Fibroblast of villous mesenchyme (primary cell): ENCODE data around the gene PARP15. TPM values are rescaled to one million over a fixed set of nuclear protein-coding genes. Genes with fewer than 3 reads are reported as not detected.

ENCODE experiments used
- DNase-seq: peaks from one replicate; pipeline ENCODE4 v3.0.0-alpha.2; 2010; ENCODE audit warnings: low read depth
- H3K4me3 ChIP-seq: 2 replicates; pipeline ENCODE4 v1.5.1; 2011; ENCODE audit warnings: low read depth, mild to moderate bottlenecking, low read length
- CTCF ChIP-seq: IDR thresholded peaks from 2 replicates; pipeline ENCODE4 v1.5.1; 2012; ENCODE audit warnings: low read depth, mild to moderate bottlenecking, low read length; ENCODE audit not compliant: insufficient read depth
- total RNA-seq: library from RNA; depleted of rRNA; stranded (reverse); fragments of >200 nt; gene quantifications from 2 replicates; pipeline ENCODE4 v1.2.3, GENCODE V29; 2012

Gene PARP15
- total RNA-seq, 1 donor, result under 0.01 TPM

GRCh38 chr3:122612696-122613095 is 35.2 kb downstream of the PARP15 start:
- no peak for TF ChIP-seq CTCF
- H3K4me3 ChIP-seq, result no peak overlapping the region
- no peak for DNase-seq

- H3K4me3 ChIP-seq, result no peak overlapping the region
- peak; percentile 13 for DNase-seq
- TF ChIP-seq CTCF, result no peak
Measured at GRCh38 chr3:122615303-122615702, 37.9 kb downstream of the PARP15 start.

- DNase-seq, result no peak
- TF ChIP-seq CTCF, result peak; percentile 7
Measured at GRCh38 chr3:122618614-122619013, 41.2 kb downstream of the PARP15 start.

GRCh38 chr3:122619040-122619439 is 41.6 kb downstream of the PARP15 start:
- no peak for DNase-seq
- no peak overlapping the region for H3K4me3 ChIP-seq
- TF ChIP-seq CTCF, result no peak

More at GRCh38 chr3:122618614-122619013, 41.2 kb downstream of the PARP15 start:
- no peak overlapping the region for H3K4me3 ChIP-seq

- no peak overlapping the region for H3K4me3 ChIP-seq
- no peak for TF ChIP-seq CTCF
- no peak for DNase-seq
Measured at GRCh38 chr3:122620399-122620798, 42.9 kb downstream of the PARP15 start.

- no peak for TF ChIP-seq CTCF
- no peak overlapping the region for H3K4me3 ChIP-seq
- DNase-seq, result no peak
Measured at GRCh38 chr3:122621112-122621511, 43.7 kb downstream of the PARP15 start.
